Neural cell (in vitro differentiated cells): ENCODE measurements around the gene WDFY1.

ENCODE experiments used
- CTCF ChIP-seq: fragments of 450-650 bp; IDR thresholded peaks from 2 replicates; pipeline ENCODE4 v1.5.1; 2014; ENCODE audit warnings: antibody characterized with exemption, mild to moderate bottlenecking, moderate library complexity; ENCODE audit not compliant: poor library complexity, severe bottlenecking
- EP300 ChIP-seq: fragments of 450-650 bp; conservative IDR thresholded peaks from 2 replicates; pipeline ENCODE4 v1.6.1; 2014; ENCODE audit warnings: antibody characterized with exemption, mild to moderate bottlenecking, moderate library complexity; ENCODE audit not compliant: poor library complexity, severe bottlenecking
- MXI1 ChIP-seq: fragments of 450-650 bp; conservative IDR thresholded peaks from 2 replicates; pipeline ENCODE4 v1.6.1; 2014; ENCODE audit warnings: antibody characterized with exemption, mild to moderate bottlenecking; ENCODE audit not compliant: poor library complexity, severe bottlenecking
- SMC3 ChIP-seq: fragments of 450-650 bp; conservative IDR thresholded peaks from 2 replicates; pipeline ENCODE4 v1.6.1; 2014; ENCODE audit warnings: antibody characterized with exemption, mild to moderate bottlenecking, moderate library complexity; ENCODE audit not compliant: poor library complexity

GRCh38 chr2:223894968-223895367 is 50.2 kb downstream of the WDFY1 start:
- TF ChIP-seq CTCF (no peak), SMC3 (no peak), EP300 (no peak), MXI1 (no peak)
